Choroid plexus epithelial cell (primary cell): ENCODE results near the gene UCHL1.

Experiments used
- DNase-seq: peaks from one replicate; pipeline ENCODE4 v3.0.0-alpha.2; 2010; ENCODE audit warnings: low read depth
- H3K4me3 ChIP-seq: 2 replicates; pipeline ENCODE4 v1.5.1; 2011; ENCODE audit warnings: low read depth, mild to moderate bottlenecking, control low read depth, low read length, moderate library complexity
- TF ChIP-seq, protein P1 (sequence below): conservative IDR thresholded peaks from 2 replicates; pipeline ENCODE4 v1.5.1; 2011; ENCODE audit warnings: low read depth, mild to moderate bottlenecking, control low read depth, inconsistent platforms, low read length, moderate library complexity

The UCHL1 gene

DNA sequence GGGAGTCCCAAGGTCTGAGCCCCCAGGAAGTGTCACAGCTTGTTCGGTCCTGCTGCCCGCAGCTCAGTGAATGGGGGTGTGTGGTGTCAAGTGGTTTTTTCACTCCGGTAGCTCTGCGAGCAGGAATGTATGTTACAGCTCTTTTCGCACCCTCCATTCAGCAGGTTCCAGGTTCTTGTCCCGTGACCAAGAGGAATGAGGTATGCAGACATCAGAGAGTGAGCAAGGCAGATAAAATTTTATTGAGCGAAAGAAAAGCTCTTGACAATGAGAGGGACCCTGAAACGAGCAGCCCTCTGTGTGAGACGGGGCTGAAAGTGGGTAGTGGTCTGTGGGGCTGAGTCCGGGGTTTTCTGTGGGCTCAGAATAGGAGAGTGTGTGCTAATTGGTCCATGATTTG is 31.5 kb downstream of the UCHL1 start:
- no peak for DNase-seq
- no peak overlapping the region for H3K4me3 ChIP-seq
- TF ChIP-seq, protein P1, sequence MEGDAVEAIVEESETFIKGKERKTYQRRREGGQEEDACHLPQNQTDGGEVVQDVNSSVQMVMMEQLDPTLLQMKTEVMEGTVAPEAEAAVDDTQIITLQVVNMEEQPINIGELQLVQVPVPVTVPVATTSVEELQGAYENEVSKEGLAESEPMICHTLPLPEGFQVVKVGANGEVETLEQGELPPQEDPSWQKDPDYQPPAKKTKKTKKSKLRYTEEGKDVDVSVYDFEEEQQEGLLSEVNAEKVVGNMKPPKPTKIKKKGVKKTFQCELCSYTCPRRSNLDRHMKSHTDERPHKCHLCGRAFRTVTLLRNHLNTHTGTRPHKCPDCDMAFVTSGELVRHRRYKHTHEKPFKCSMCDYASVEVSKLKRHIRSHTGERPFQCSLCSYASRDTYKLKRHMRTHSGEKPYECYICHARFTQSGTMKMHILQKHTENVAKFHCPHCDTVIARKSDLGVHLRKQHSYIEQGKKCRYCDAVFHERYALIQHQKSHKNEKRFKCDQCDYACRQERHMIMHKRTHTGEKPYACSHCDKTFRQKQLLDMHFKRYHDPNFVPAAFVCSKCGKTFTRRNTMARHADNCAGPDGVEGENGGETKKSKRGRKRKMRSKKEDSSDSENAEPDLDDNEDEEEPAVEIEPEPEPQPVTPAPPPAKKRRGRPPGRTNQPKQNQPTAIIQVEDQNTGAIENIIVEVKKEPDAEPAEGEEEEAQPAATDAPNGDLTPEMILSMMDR: no peak

GRCh38 chr4:41290479-41290878 is 33.8 kb downstream of the UCHL1 start:
- H3K4me3 ChIP-seq: no peak overlapping the region
- DNase-seq: no peak
- TF ChIP-seq, protein P1: no peak

- no peak overlapping the region for H3K4me3 ChIP-seq
- TF ChIP-seq, protein P1: no peak
- no peak for DNase-seq
Measured at GRCh38 chr4:41294445-41295062, 37.8 kb downstream of the UCHL1 start.

DNA sequence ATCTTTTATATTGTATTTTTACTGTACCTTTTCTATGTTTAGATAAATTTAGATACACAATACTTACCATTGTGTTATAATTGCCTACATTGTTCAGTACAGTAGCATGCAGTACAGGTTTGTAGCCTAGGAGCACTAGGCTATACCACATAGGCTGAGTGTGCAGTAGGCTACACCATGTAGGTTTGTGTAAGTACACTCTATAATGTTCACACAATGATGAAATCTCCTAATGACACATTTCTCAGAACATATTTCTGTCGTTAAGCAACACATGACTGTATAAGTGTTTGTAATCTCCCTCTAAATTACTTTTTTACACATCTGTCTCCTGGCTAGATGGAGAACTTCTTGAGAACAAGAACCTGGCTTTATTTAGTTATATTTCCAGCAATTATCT is 40.3 kb downstream of the UCHL1 start:
- DNase-seq: no peak
- TF ChIP-seq, protein P1: no peak
- no peak overlapping the region for H3K4me3 ChIP-seq

GRCh38 chr4:41297832-41298231 is 41.1 kb downstream of the UCHL1 start:
- TF ChIP-seq, protein P1: no peak
- DNase-seq: no peak
- H3K4me3 ChIP-seq: no peak overlapping the region

DNA sequence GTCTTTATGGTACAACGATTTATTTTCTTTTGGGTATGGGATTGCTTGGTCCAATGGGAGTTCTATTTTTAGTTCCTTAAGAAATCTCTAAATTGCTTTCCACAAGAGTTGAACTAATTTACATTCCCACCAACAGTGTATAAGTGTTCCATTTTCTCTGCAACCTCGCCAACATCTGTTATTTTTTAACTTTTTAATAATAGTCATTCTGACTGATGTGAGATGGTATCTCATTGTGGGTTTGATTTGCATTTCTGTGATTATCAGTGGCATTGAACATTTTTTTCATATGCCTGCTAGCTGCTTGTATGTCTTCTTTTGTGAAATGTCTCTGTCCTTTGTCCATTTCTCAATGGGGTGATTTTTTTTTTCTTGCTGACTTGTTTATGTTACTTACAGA is 42.8 kb downstream of the UCHL1 start:
- no peak overlapping the region for H3K4me3 ChIP-seq
- TF ChIP-seq, protein P1: no peak
- no peak for DNase-seq

DNA sequence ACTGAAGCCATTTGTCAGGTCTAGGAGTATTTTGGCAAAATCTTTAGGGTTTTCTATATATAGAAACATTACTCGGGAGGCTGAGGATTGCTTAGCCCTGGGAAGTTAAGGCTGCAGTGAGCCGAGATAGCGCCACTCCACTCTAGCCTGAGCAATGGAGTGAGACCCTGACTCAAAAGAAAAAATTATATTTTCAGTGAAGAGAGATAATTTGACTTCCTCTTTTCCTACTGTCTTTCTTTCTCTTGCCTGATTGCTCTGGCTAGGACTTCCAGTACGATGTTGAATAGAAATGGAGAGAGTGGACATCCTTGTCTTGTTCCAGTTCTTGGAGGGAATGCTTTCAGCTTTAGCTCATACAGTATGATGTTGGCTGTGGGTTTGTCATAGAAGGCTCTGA is 44.4 kb downstream of the UCHL1 start:
- H3K4me3 ChIP-seq: no peak overlapping the region
- TF ChIP-seq, protein P1: no peak
- no peak for DNase-seq
